Epithelial cell of proximal tubule (primary cell): ENCODE data around the gene CFL2. TPM values are rescaled to one million over a fixed set of nuclear protein-coding genes. Genes with fewer than 3 reads are reported as not detected.

ENCODE experiments used
- DNase-seq: peaks from one replicate; pipeline ENCODE4 v3.0.0-alpha.2; 2011; ENCODE audit warnings: low read depth
- H3K4me3 ChIP-seq: 2 replicates; pipeline ENCODE4 v1.5.1; 2011; ENCODE audit warnings: low read depth, mild to moderate bottlenecking, low read length
- total RNA-seq: library from RNA; depleted of rRNA; stranded (reverse); fragments of >200 nt; gene quantifications from 2 replicates; pipeline ENCODE4 v1.2.3, GENCODE V29; 2015
- TF ChIP-seq, protein P1 (sequence below): conservative IDR thresholded peaks from 2 replicates; pipeline ENCODE4 v1.5.1; 2012; ENCODE audit warnings: low read depth, mild to moderate bottlenecking, low read length

The CFL2 gene
- total RNA-seq, 1 donor from 2014 or later: 67.7 TPM

GRCh38 chr14:34688470-34689206, 25.8 kb downstream of the CFL2 start:
- DNase-seq: no peak
- TF ChIP-seq, protein P1, sequence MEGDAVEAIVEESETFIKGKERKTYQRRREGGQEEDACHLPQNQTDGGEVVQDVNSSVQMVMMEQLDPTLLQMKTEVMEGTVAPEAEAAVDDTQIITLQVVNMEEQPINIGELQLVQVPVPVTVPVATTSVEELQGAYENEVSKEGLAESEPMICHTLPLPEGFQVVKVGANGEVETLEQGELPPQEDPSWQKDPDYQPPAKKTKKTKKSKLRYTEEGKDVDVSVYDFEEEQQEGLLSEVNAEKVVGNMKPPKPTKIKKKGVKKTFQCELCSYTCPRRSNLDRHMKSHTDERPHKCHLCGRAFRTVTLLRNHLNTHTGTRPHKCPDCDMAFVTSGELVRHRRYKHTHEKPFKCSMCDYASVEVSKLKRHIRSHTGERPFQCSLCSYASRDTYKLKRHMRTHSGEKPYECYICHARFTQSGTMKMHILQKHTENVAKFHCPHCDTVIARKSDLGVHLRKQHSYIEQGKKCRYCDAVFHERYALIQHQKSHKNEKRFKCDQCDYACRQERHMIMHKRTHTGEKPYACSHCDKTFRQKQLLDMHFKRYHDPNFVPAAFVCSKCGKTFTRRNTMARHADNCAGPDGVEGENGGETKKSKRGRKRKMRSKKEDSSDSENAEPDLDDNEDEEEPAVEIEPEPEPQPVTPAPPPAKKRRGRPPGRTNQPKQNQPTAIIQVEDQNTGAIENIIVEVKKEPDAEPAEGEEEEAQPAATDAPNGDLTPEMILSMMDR: no peak
- H3K4me3 ChIP-seq: no peak overlapping the region

DNA sequence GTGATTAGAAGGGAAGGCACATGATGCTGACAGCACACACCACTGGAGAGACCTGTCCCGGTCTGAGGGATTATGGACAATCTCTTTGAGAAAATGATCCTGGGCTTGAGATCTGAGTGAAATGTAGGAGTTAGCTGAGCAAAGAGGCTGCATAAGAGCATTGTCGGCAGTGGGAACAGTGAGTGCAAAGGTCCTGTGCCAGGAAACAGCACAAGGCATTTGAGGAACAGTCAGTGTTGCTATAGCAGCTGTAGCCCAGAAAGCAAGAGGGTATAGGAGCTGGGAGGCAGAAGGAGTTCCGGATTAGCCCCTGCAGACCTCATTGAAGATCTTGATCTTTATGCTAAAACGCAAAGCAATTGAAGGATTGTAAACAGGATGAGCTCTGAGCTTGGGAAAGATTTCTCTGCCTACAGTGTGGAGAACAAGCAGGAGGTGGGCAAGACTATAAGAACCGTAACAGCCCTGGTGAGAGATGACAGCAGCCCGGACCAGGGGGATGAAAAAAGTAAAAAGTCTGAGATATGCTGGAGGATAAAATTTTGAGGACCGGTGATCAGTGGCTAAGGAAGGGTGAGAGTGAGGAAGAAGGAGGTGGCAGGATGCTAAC, 28.5 kb downstream of the CFL2 start:
- DNase-seq: no peak
- no peak overlapping the region for H3K4me3 ChIP-seq
- TF ChIP-seq, protein P1: no peak

DNA sequence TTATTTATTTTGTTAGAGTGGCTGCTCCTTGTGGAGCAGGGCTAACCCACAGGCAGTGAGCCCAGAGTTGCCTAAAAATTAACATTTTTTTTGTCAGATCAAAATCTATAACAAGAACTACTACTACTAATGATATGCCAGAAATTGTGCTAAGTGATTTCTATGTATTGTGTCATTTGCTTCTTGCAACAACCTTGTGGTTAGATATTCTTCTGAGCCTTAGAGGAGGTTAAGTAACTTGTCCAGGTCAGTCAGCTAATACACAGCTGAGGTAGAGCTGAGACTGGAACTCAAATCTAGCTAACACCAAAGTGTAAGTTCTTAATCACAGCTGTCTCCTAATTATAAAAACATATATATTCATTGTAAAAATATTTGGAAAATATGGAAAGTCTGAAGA, 29.8 kb downstream of the CFL2 start:
- no peak overlapping the region for H3K4me3 ChIP-seq
- TF ChIP-seq, protein P1: no peak
- DNase-seq: no peak

GRCh38 chr14:34682787-34683321, 31.5 kb downstream of the CFL2 start:
- H3K4me3 ChIP-seq: no peak overlapping the region
- no peak for DNase-seq
- TF ChIP-seq, protein P1: no peak

GRCh38 chr14:34680806-34681479, 33.5 kb downstream of the CFL2 start:
- DNase-seq: no peak
- H3K4me3 ChIP-seq: no peak overlapping the region
- TF ChIP-seq, protein P1: no peak

DNA sequence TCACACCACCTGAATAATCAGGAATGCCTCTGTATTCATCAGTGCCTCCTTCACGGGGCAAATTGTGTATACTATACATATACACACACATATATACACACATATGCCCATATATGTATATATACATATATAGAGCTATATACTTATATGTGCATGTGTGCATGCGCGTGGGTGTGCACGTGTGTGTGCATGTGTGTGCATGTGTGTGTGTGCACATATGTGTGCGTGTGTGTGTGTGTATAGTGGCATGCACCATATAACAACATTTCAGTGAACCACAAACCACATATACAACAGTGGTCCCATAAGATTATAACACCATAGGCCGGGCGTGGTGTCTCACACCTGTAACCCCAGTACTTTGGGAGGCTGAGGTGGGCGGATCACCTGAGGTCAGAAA, 35.7 kb downstream of the CFL2 start:
- TF ChIP-seq, protein P1: no peak
- no peak overlapping the region for H3K4me3 ChIP-seq
- DNase-seq: no peak
